Activated naive CD4-positive, alpha-beta T cell treated with anti-CD3 and anti-CD28 coated beads, Interleukin-2, amount 10 ng/mL, durations not matched to agents 7 days and 5 days (primary cell): ENCODE results near the gene GTPBP1.

Source experiments
- CTCF ChIA-PET: fragments of 350-600 bp; sonication (Branson Sonifier 250); formaldehyde crosslinking; loops from one replicate; lab custom pipeline; 2021; ENCODE audit warnings: antibody characterized with exemption; lab: Charles Lee
- DNase-seq: peaks from one replicate; pipeline ENCODE4 v3.0.0-alpha.2; 2020
- H3K27ac Mint-ChIP-seq: one replicate; pipeline ENCODE4 v1.8.0; 2021; ENCODE audit warnings: mild to moderate bottlenecking, moderate library complexity, mixed read lengths
- H3K27me3 Mint-ChIP-seq: one replicate; pipeline ENCODE4 v1.8.0; 2021; ENCODE audit warnings: mild to moderate bottlenecking, mixed read lengths
- H3K36me3 Mint-ChIP-seq: one replicate; pipeline ENCODE4 v1.8.0; 2021; ENCODE audit warnings: mixed read lengths
- H3K4me1 Mint-ChIP-seq: one replicate; pipeline ENCODE4 v1.8.0; 2021; ENCODE audit warnings: mixed read lengths
- H3K4me3 Mint-ChIP-seq: one replicate; pipeline ENCODE4 v1.8.0; 2021; ENCODE audit warnings: mild to moderate bottlenecking, moderate library complexity, mixed read lengths
- H3K9me3 Mint-ChIP-seq: one replicate; pipeline ENCODE4 v1.8.0; 2021; ENCODE audit warnings: mixed read lengths

The GTPBP1 gene

DNA sequence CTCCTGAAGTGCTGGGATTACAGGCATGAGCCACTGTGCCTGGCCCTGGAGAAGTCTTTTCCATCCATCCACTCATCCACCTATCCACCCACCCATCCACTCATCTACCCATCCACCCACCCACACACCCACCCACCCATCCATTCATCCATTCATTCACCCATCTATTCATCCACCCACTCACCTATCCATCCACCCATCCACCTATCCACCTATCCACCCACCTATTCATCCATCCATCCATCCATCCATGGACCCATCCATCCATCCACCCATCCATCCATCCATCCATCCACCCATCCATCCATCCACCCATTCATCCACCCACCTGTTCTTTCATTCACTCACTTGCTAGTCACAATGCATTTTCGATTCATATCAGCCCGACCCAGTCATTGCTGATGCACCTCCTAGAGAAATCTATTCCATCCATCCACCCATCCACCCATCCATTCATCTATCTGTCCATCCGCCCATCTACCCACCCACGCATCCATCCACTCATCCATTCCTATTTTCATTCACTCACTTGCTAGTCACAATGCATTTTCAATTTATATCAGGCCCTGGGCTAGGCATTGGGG, 67.7 kb downstream of the GTPBP1 start:
- no peaks in the 10 kb centered on the region for H3K9me3 Mint-ChIP-seq
- peaks cover 11% of the 10 kb centered on the region for H3K4me1 Mint-ChIP-seq
- CTCF ChIA-PET: no interaction called here
- peaks cover 12% of the 10 kb centered on the region for H3K27me3 Mint-ChIP-seq
- no peak for DNase-seq
- H3K36me3 Mint-ChIP-seq: no peaks in the 10 kb centered on the region
- no peak overlapping the region for H3K4me3 Mint-ChIP-seq
- no peak overlapping the region for H3K27ac Mint-ChIP-seq

DNA sequence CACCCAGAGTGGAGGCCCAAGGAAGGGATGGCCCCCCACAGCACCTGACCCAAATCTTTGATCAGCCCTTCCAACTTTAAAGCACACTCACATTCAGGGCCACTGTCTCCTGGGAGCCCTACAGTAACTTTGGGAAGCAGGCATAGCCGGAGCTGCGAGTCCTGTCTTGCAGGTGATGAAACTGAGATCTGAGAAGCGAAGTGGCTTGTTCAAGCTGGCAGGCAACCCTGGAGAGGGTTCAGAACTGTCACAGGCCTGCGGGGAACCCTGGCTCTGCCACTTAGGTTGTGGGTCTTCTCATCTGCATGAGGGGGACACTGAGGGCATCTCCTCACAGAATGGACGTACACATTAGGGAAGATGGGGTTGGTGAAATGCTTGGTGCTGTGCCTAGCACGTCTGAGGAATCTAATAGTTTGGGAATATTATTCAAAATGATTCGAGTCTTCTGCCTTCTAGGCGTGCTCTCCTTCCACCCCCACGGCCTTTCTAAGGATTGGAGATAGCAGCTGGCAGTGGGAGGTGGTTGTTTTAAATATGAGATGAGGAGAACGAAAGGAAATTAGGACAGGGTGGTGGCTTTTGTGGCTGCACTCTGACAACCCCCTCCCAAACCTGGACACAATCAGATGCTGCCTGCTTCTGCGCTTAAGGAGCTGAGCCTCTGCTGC, 68.9 kb downstream of the GTPBP1 start:
- Mint-ChIP-seq H3K27ac (no peak overlapping the region), H3K36me3 (no peaks in the 10 kb centered on the region), H3K9me3 (no peaks in the 10 kb centered on the region), H3K4me1 (peaks cover 9% of the 10 kb centered on the region), H3K4me3 (no peak overlapping the region), H3K27me3 (peaks cover 5% of the 10 kb centered on the region)
- DNase-seq: no peak
- CTCF ChIA-PET: interaction anchor here (1.1 kb wide), 1 partner anchor 9 kb away, joined by 3 read pairs; no protein-coding TSS in a partner anchor

DNA sequence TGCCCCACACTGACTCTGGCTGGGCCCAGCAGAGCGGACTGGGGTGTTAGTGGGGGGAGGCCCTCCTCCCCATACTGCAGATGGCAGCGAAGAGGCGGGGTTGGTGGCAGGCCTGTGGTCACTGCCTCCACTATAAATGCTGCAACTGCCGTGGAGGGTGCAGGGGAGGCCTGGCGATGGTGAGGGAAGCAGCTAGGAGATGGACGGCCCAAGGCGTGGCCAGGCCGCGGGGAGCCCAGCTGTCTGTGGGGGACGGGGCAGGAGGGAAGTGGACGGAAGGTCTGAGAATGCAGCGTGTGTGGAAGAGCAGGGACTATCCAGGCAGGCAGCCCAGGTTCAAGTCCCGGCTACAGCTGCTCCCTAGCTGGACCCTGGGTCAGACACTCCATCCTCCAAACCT, 69.9 kb downstream of the GTPBP1 start:
- H3K36me3 Mint-ChIP-seq: no peaks in the 10 kb centered on the region
- H3K27me3 Mint-ChIP-seq: peaks cover 2% of the 10 kb centered on the region
- no peaks in the 10 kb centered on the region for H3K9me3 Mint-ChIP-seq
- CTCF ChIA-PET: interaction anchor here (1.1 kb wide), 1 partner anchor 10 kb away, joined by 3 read pairs; no protein-coding TSS in a partner anchor
- H3K4me1 Mint-ChIP-seq: peaks cover 9% of the 10 kb centered on the region
- H3K4me3 Mint-ChIP-seq: no peak overlapping the region
- no peak for DNase-seq
- no peak overlapping the region for H3K27ac Mint-ChIP-seq

DNA sequence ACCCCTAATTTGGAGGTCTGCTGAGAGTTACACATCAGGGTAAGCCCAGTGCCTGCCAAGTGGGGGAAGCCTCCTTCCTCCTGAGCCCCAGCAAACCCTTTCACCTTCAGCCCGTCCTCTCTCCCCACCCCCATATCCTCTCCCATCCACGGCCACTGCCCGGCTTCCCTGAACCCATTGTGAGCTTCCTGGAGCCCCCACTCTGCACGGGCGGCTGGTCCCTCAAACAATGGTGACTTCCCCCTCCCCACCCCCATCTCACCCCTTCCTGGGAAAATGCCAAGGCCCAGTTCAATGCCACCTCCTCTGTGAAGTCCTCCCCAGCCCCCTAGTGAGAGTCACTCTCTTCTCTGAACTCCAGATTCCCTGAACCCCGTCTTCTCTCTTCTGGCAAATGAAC, 70.3 kb downstream of the GTPBP1 start:
- Mint-ChIP-seq H3K4me3 (no peak overlapping the region), H3K4me1 (peaks cover 9% of the 10 kb centered on the region), H3K9me3 (no peaks in the 10 kb centered on the region), H3K27me3 (no peaks in the 10 kb centered on the region), H3K27ac (no peak overlapping the region), H3K36me3 (no peaks in the 10 kb centered on the region)
- CTCF ChIA-PET: interaction anchor here (1.1 kb wide), 1 partner anchor 10 kb away, joined by 3 read pairs; no protein-coding TSS in a partner anchor
- DNase-seq: no peak

DNA sequence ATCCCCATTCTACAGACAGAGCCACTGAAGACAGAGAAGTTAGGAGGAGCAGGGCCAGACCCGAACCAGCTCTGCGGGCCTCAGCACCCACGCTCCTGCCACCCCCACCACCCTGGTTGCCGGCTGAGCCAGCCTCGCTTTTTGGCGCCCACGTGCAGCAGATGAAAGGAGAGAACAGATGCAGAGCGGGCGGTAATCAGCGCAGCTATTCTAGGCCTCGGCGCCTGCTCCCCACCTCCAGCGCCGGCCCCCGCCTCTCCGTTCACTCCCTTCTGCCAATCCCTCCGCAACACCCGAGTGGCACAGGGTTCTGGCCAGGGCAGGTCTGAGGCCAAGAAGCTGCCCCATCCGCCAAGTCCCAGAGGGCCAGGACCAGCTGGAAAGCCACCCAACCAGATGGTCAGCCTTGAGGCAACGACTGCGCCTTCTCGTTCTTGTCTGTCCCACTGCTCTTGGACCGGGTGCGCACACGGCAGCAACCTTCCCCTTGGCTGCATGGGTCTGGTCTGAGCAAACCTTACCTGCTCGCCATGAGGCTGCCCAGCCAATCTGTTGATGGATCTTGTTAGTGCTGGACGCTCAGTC, 71.4 kb downstream of the GTPBP1 start:
- Mint-ChIP-seq H3K4me1 (peaks cover 11% of the 10 kb centered on the region), H3K9me3 (no peaks in the 10 kb centered on the region), H3K27ac (no peak overlapping the region), H3K4me3 (no peak overlapping the region), H3K36me3 (peaks cover 3% of the 10 kb centered on the region), H3K27me3 (no peaks in the 10 kb centered on the region)
- no peak for DNase-seq
- CTCF ChIA-PET: interaction anchor here (2.2 kb wide), 1 partner anchor 8 kb away, joined by 9 read pairs; no protein-coding TSS in a partner anchor

DNA sequence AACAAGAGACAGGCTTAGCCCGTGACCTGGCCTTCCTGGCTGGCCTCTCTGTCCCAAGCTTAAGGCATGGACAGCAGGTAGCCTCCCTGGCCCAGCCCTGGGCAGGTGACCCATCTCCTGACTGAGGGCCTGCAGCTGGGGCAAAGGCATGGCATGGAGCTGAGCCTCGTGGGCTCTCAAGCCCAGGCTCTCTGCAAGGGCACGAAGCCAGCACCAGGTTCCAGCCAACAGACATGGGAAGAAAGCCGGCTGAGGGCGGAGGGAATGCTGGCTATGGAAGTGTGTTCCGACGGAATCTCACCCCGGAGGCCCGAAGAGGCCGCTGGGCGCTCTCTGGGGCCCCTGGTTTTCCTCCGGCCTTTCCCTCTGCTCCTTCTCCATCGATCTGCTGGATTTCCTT, 75.3 kb downstream of the GTPBP1 start:
- CTCF ChIA-PET: no interaction called here
- H3K36me3 Mint-ChIP-seq: peaks cover 3% of the 10 kb centered on the region
- no peaks in the 10 kb centered on the region for H3K27me3 Mint-ChIP-seq
- H3K4me3 Mint-ChIP-seq: no peak overlapping the region
- no peaks in the 10 kb centered on the region for H3K9me3 Mint-ChIP-seq
- no peak for DNase-seq
- H3K27ac Mint-ChIP-seq: no peak overlapping the region
- H3K4me1 Mint-ChIP-seq: peaks cover 6% of the 10 kb centered on the region

DNA sequence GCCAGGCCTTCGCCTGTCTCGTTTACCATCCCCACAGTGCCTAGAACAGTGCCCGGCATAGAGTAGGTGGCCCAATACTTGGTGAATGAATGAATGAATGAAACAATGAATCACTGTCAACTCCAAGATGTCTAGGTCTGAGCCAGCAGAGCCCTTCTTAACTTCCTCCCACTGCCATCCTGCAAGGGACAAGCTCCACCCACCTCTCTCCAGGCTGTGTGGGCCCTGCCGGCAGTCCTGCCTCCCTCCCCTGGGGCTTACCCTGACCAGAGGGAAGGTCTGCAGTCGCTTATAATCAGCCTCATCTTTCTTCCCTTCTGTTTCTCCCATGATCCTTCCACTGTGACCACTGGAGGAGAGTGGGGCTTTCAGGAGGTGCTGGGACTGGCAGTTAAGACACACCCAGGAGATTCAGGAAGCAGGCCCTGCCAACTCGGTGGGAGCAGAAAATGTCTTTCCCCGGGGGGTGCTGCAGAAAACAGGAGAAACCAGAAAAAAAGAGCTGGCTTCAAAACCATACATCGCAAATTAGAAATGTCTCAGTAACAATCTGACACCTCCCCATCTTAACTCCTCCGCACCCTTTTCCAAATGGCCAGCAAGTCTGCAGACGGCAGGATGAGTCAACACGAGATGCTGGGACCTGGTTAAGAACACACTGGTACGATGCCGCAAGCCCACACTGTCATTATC, 76.8 kb downstream of the GTPBP1 start:
- CTCF ChIA-PET: interaction anchor here (0.8 to 1.6 kb wide), 2 partner anchors 17 to 60 kb away, joined by 3 read pairs; no protein-coding TSS in a partner anchor
- peaks cover 6% of the 10 kb centered on the region for H3K4me1 Mint-ChIP-seq
- H3K4me3 Mint-ChIP-seq: no peak overlapping the region

More for the DNA sequence above, 76.8 kb downstream of the GTPBP1 start:
- H3K36me3 Mint-ChIP-seq: peaks cover 4% of the 10 kb centered on the region
- no peak for DNase-seq
- no peaks in the 10 kb centered on the region for H3K9me3 Mint-ChIP-seq
- H3K27ac Mint-ChIP-seq: no peak overlapping the region
- H3K27me3 Mint-ChIP-seq: no peaks in the 10 kb centered on the region
